ENCODE measurements around the gene CNTNAP2. TPM values are rescaled to one million over a fixed set of nuclear protein-coding genes. Genes with fewer than 3 reads are reported as not detected.

Gene CNTNAP2
- total RNA-seq, 1 experiment from 2014 or later = 0.03 TPM

DNA sequence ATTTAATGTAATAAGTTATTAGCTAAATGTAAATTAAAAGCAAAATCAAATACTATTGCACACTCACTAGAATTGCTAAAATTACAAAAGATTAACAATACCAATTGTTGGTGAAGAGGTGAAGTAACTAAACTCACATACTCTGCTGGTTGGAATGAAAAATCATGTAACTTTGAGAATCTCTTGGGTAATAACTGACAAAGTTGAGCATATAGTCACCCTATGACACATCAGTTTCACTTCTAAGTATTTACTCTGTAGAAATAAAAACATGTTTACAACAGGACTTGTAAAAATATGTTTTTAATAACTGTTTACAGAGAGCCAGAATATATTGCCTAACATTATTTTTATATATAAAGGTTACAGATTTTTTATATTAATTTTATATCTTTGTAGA lies 33.6 kb downstream of the CNTNAP2 start:
- Histone ChIP-seq H3K9me3 (ENCODE audit: control insufficient read depth, insufficient read depth, low read depth, low read length) (no peaks in the 10 kb centered on the region), H3K4me1 (ENCODE audit: control insufficient read depth, insufficient read depth, low read length) (no peaks in the 10 kb centered on the region), H3K27ac (ENCODE audit: low read length) (no peak overlapping the region), H3K36me3 (ENCODE audit: control insufficient read depth, insufficient read depth, low read length) (no peaks in the 10 kb centered on the region), H3K27me3 (ENCODE audit: control insufficient read depth, insufficient read depth, low read length) (no peaks in the 10 kb centered on the region), H3K4me3 (ENCODE audit: low read depth in 2 of 2, low read length in 2 of 2) (no peak overlapping the region)
- in situ Hi-C loops (cut with HindIII; ENCODE audit: low pct_unique_long_range_greater_than_20kb, low sequenced_read_pairs) = no loop called here
- ATAC-seq (no peak), DNase-seq (ENCODE audit: low read depth, low spot score) (no peak)
- no peak for TF ChIP-seq SIN3A (IDR thresholded peaks at IDR 0.05; ENCODE audit: borderline replicate concordance, insufficient read depth, low read depth, low read length)
- TF ChIP-seq, protein P1, sequence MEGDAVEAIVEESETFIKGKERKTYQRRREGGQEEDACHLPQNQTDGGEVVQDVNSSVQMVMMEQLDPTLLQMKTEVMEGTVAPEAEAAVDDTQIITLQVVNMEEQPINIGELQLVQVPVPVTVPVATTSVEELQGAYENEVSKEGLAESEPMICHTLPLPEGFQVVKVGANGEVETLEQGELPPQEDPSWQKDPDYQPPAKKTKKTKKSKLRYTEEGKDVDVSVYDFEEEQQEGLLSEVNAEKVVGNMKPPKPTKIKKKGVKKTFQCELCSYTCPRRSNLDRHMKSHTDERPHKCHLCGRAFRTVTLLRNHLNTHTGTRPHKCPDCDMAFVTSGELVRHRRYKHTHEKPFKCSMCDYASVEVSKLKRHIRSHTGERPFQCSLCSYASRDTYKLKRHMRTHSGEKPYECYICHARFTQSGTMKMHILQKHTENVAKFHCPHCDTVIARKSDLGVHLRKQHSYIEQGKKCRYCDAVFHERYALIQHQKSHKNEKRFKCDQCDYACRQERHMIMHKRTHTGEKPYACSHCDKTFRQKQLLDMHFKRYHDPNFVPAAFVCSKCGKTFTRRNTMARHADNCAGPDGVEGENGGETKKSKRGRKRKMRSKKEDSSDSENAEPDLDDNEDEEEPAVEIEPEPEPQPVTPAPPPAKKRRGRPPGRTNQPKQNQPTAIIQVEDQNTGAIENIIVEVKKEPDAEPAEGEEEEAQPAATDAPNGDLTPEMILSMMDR (IDR thresholded peaks at IDR 0.05) = no peak
- TF ChIP-seq, protein P2, sequence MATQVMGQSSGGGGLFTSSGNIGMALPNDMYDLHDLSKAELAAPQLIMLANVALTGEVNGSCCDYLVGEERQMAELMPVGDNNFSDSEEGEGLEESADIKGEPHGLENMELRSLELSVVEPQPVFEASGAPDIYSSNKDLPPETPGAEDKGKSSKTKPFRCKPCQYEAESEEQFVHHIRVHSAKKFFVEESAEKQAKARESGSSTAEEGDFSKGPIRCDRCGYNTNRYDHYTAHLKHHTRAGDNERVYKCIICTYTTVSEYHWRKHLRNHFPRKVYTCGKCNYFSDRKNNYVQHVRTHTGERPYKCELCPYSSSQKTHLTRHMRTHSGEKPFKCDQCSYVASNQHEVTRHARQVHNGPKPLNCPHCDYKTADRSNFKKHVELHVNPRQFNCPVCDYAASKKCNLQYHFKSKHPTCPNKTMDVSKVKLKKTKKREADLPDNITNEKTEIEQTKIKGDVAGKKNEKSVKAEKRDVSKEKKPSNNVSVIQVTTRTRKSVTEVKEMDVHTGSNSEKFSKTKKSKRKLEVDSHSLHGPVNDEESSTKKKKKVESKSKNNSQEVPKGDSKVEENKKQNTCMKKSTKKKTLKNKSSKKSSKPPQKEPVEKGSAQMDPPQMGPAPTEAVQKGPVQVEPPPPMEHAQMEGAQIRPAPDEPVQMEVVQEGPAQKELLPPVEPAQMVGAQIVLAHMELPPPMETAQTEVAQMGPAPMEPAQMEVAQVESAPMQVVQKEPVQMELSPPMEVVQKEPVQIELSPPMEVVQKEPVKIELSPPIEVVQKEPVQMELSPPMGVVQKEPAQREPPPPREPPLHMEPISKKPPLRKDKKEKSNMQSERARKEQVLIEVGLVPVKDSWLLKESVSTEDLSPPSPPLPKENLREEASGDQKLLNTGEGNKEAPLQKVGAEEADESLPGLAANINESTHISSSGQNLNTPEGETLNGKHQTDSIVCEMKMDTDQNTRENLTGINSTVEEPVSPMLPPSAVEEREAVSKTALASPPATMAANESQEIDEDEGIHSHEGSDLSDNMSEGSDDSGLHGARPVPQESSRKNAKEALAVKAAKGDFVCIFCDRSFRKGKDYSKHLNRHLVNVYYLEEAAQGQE (IDR thresholded peaks at IDR 0.05; ENCODE audit: insufficient read depth in 1 of 2, low read depth in 2 of 2, low read length in 1 of 2) = no peak
- TF ChIP-seq TCF7L2 (IDR thresholded peaks at IDR 0.05; ENCODE audit: low read depth, low read length) = no peak
- TF ChIP-seq POLR2AphosphoS5 (IDR thresholded peaks at IDR 0.05; ENCODE audit: low read depth, low read length) = no peak
- BruUV-seq (replicated peaks) = no TSS peak
- ChIA-PET CTCF (no interaction called here), POLR2A (no interaction called here)
- intact Hi-C loops (cut with micrococcal nuclease; ENCODE audit: unreplicated experiment) = no loop called here

DNA sequence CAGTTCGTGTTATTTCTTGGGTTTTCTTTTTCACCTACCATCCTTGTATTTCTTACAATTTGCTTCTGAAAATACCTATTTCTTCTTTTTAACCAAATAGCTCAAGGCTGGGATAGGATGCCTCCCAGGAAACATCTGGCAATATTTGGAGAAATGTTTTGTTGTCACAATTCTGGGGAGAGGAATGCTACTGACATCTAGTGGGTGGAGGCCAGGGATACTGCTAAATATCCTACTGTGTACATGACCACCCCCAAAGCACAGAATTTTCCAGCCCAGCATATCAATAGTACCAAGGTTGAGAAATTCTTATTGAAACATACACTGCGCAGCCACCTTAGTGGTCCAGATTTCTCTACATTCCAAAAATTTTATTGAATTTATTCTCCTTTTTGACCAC lies 55.5 kb downstream of the CNTNAP2 start:
- no TSS peak for BruUV-seq (replicated peaks)
- DNase-seq (ENCODE audit: low read depth, low spot score) (no peak), ATAC-seq (no peak)
- Histone ChIP-seq H3K9me3 (ENCODE audit: control insufficient read depth, insufficient read depth, low read depth, low read length) (no peaks in the 10 kb centered on the region), H3K27me3 (ENCODE audit: control insufficient read depth, insufficient read depth, low read length) (no peaks in the 10 kb centered on the region), H3K36me3 (ENCODE audit: control insufficient read depth, insufficient read depth, low read length) (no peaks in the 10 kb centered on the region), H3K4me3 (ENCODE audit: low read depth in 2 of 2, low read length in 2 of 2) (no peak overlapping the region), H3K4me1 (ENCODE audit: control insufficient read depth, insufficient read depth, low read length) (no peaks in the 10 kb centered on the region), H3K27ac (ENCODE audit: low read length) (no peak overlapping the region)
- TF ChIP-seq TCF7L2 (IDR thresholded peaks at IDR 0.05; ENCODE audit: low read depth, low read length) (no peak), POLR2AphosphoS5 (IDR thresholded peaks at IDR 0.05; ENCODE audit: low read depth, low read length) (no peak), SIN3A (IDR thresholded peaks at IDR 0.05; ENCODE audit: borderline replicate concordance, insufficient read depth, low read depth, low read length) (no peak)
- TF ChIP-seq, protein P2 (IDR thresholded peaks at IDR 0.05; ENCODE audit: insufficient read depth in 1 of 2, low read depth in 2 of 2, low read length in 1 of 2) = no peak
- TF ChIP-seq, protein P1 (IDR thresholded peaks at IDR 0.05) = peak; percentile 12; the same call in 1 of the 2 replicates
- ChIA-PET CTCF (no interaction called here), POLR2A (no interaction called here)
- in situ Hi-C loops (cut with HindIII; ENCODE audit: low pct_unique_long_range_greater_than_20kb, low sequenced_read_pairs) = no loop called here
- intact Hi-C loops (cut with micrococcal nuclease; ENCODE audit: unreplicated experiment) = no loop called here
